OCI-LY7 (cell line): Measurements from ENCODE around the gene MACROH2A2. TPM values are rescaled to one million over a fixed set of nuclear protein-coding genes. Genes with fewer than 3 reads are reported as not detected.

Source experiments
- BruUV-seq: library from RNA; stranded (reverse); fragments of 400-500 nt; replicated peaks from 2 replicates; lab custom pipeline; 2021; lab: Mats Ljungman, UMichigan
- CTCF ChIA-PET: fragments of 300-600 bp; sonication (Branson Sonifier 250); formaldehyde crosslinking; loops from one replicate; lab custom pipeline; 2022; ENCODE audit warnings: antibody characterized with exemption; ENCODE audit not compliant: unreplicated experiment; lab: Charles Lee
- POLR2A ChIA-PET: fragments of 300-600 bp; sonication (Branson Sonifier 250); formaldehyde crosslinking; loops from one replicate; lab custom pipeline; 2022; ENCODE audit warnings: antibody characterized with exemption; lab: Charles Lee
- DNase-seq: peaks from one replicate; pipeline ENCODE4 v3.0.0-alpha.2; 2015; ENCODE audit warnings: low spot score
- H2AFZ ChIP-seq: fragments of 200-600 bp; sonication (generic), shearing (Covaris generic); 2 replicates; pipeline ENCODE4 v1.6.1; 2014; ENCODE audit warnings: mild to moderate bottlenecking, antibody characterized with exemption, low read length, moderate library complexity
- H3K27ac ChIP-seq: fragments of 200-600 bp; sonication (generic); 2 replicates; pipeline ENCODE4 v1.5.1; 2014; ENCODE audit warnings: mixed run types, low read depth, mild to moderate bottlenecking, moderate library complexity, low read length, inconsistent platforms; ENCODE audit not compliant: poor library complexity, severe bottlenecking
- H3K36me3 ChIP-seq: fragments of 200-600 bp; sonication (generic); 2 replicates; pipeline ENCODE4 v1.6.1; 2014; ENCODE audit warnings: mild to moderate bottlenecking, antibody characterized with exemption, low read length, moderate library complexity, mixed read lengths; ENCODE audit not compliant: insufficient read depth
- H3K4me1 ChIP-seq: fragments of 200-600 bp; sonication (generic); 2 replicates; pipeline ENCODE4 v1.5.1; 2014; ENCODE audit warnings: mild to moderate bottlenecking, low read length; ENCODE audit not compliant: insufficient read depth, poor library complexity, severe bottlenecking
- H3K4me2 ChIP-seq: fragments of 200-600 bp; sonication (generic); 2 replicates; pipeline ENCODE4 v1.6.1; 2014; ENCODE audit warnings: mild to moderate bottlenecking, low read length
- H3K4me3 ChIP-seq: fragments of 200-600 bp; sonication (generic); 2 replicates; pipeline ENCODE4 v1.5.1; 2014; ENCODE audit warnings: mild to moderate bottlenecking, low read depth, low read length; ENCODE audit not compliant: poor library complexity, severe bottlenecking
- H3K79me2 ChIP-seq: fragments of 200-600 bp; sonication (generic); 2 replicates; pipeline ENCODE4 v1.6.1; 2016; ENCODE audit warnings: low read depth, mild to moderate bottlenecking, low read length, moderate library complexity, mixed read lengths; ENCODE audit not compliant: insufficient read depth
- H3K9me2 ChIP-seq: fragments of 200-600 bp; sonication (generic); 2 replicates; pipeline ENCODE4 v1.6.1; 2016; ENCODE audit warnings: mild to moderate bottlenecking, low read length, mixed read lengths; ENCODE audit not compliant: insufficient read depth
- H3K9me3 ChIP-seq: fragments of 200-600 bp; sonication (generic); 2 replicates; pipeline ENCODE4 v1.6.1; 2014; ENCODE audit warnings: mild to moderate bottlenecking, mixed run types, low read length, mixed read lengths
- H4K20me1 ChIP-seq: fragments of 200-600 bp; sonication (generic); 2 replicates; pipeline ENCODE4 v1.6.1; 2014; ENCODE audit warnings: mild to moderate bottlenecking, antibody characterized with exemption, low read length, moderate library complexity, mixed read lengths; ENCODE audit not compliant: insufficient read depth
- EZH2phosphoT487 ChIP-seq: fragments of 200-600 bp; sonication (generic); IDR thresholded peaks from 2 replicates; pipeline ENCODE4 v1.6.1; 2018; ENCODE audit warnings: low read depth, borderline replicate concordance, mild to moderate bottlenecking, mixed run types, antibody characterized with exemption, low read length, moderate library complexity, mixed read lengths
- intact Hi-C: fragments of 100-400 bp; cut with micrococcal nuclease; formaldehyde crosslinking; loops from one replicate; pipeline ENCODE4 v1.10.0; 2022; ENCODE audit not compliant: unreplicated experiment
- total RNA-seq, 2 experiments: library from RNA; depleted of rRNA in 1 of 2; stranded (reverse); fragments of >200 nt in 1 of 2; shearing (Covaris generic) in 1 of 2; gene quantifications; 2 replicates each; pipeline ENCODE4 v1.2.3, GENCODE V29; 2014 to 2022
- TF ChIP-seq, protein P1 (sequence below): fragments of 200-600 bp; sonication (generic); conservative IDR thresholded peaks from 2 replicates; pipeline ENCODE4 v1.5.1; 2014; ENCODE audit warnings: mild to moderate bottlenecking, antibody characterized with exemption, low read length, moderate library complexity, mixed read lengths

Gene MACROH2A2
- total RNA-seq, 2 experiments from 2014 or later = not detected

DNA sequence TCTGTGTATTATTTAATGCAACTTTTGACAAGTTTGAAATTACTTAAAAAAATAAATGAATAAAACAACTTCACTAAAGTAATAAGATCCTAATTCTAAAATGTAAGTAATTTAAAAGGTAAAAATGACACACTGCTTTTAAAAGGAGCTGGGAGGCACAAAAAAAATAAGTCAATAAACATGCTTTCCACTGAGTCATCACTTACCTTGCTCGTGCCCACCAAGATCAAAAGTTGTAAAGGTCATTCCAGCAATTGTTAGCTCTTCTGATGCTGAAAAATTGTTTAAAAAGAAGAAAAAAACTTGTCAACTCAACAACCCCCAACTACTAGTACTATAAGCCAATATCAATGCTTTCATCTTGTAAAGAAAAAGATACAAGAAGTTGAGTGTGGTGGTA lies 108.2 kb downstream of the MACROH2A2 start:
- CTCF ChIA-PET = no interaction called here
- Histone ChIP-seq H3K79me2 (peaks cover 59% of the 10 kb centered on the region), H3K9me3 (no peaks in the 10 kb centered on the region), H3K36me3 (peaks cover 95% of the 10 kb centered on the region), H4K20me1 (0 out of 2 replicates have a peak, but pooled peaks cover 13% of the 10 kb centered on the region), H3K4me3 (no peak overlapping the region), H3K27ac (no peak overlapping the region), H3K4me2 (no peak overlapping the region), H3K4me1 (peaks cover 18% of the 10 kb centered on the region), H2AFZ (no peak overlapping the region), H3K9me2 (no peaks in the 10 kb centered on the region)
- POLR2A ChIA-PET = interaction anchor here (0.7 to 2.1 kb wide), 3 partner anchors 8 to 15 kb away, joined by 3 to 6 read pairs (median 5); partner anchors contain the start of genes SAR1A and TYSND1
- intact Hi-C loops = no loop called here
- TF ChIP-seq, protein P1, sequence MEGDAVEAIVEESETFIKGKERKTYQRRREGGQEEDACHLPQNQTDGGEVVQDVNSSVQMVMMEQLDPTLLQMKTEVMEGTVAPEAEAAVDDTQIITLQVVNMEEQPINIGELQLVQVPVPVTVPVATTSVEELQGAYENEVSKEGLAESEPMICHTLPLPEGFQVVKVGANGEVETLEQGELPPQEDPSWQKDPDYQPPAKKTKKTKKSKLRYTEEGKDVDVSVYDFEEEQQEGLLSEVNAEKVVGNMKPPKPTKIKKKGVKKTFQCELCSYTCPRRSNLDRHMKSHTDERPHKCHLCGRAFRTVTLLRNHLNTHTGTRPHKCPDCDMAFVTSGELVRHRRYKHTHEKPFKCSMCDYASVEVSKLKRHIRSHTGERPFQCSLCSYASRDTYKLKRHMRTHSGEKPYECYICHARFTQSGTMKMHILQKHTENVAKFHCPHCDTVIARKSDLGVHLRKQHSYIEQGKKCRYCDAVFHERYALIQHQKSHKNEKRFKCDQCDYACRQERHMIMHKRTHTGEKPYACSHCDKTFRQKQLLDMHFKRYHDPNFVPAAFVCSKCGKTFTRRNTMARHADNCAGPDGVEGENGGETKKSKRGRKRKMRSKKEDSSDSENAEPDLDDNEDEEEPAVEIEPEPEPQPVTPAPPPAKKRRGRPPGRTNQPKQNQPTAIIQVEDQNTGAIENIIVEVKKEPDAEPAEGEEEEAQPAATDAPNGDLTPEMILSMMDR = no peak
- no peak for TF ChIP-seq EZH2phosphoT487
- no peak for DNase-seq
- BruUV-seq = no TSS peak

Other genes starting within 250 kb of the MACROH2A2 start
- gene AIFM2, start 80.0 kb downstream of the MACROH2A2 start, total RNA-seq (2014; rRNA removed; shearing (Covaris generic)) = 1.1 and 1.7 TPM in 2 replicates
- 2.4 and 2.6 TPM in 2 replicates for gene AIFM2, start 80.0 kb downstream of the MACROH2A2 start, total RNA-seq (2022)
- 32.5 and 33.4 TPM in 2 replicates for gene TYSND1, start 93.9 kb downstream of the MACROH2A2 start, total RNA-seq (2014; rRNA removed; shearing (Covaris generic))
- gene TYSND1, start 93.9 kb downstream of the MACROH2A2 start, total RNA-seq (2022) = 47.3 and 48.1 TPM in 2 replicates
- gene SAR1A, start 117.7 kb downstream of the MACROH2A2 start, total RNA-seq (2014; rRNA removed; shearing (Covaris generic)) = 39.4 and 39.5 TPM in 2 replicates
- 71.0 and 81.4 TPM in 2 replicates for gene SAR1A, start 117.7 kb downstream of the MACROH2A2 start, total RNA-seq (2022)
- 215 and 221 TPM in 2 replicates for gene PPA1, start 180.6 kb downstream of the MACROH2A2 start, total RNA-seq (2014; rRNA removed; shearing (Covaris generic))
- gene PPA1, start 180.6 kb downstream of the MACROH2A2 start, total RNA-seq (2022) = 223 and 231 TPM in 2 replicates
- gene NPFFR1, start 231.2 kb downstream of the MACROH2A2 start, total RNA-seq (2014; rRNA removed; shearing (Covaris generic)) = not detected in 2 replicates
- not detected in 2 replicates for gene NPFFR1, start 231.2 kb downstream of the MACROH2A2 start, total RNA-seq (2022)